SK-N-SH treated with all-trans-retinoic acid at 6 μM for 48 hours (cell line): ENCODE data around the gene CYRIA.

Experiments used
- BACH2 ChIP-seq: fragments of 250-450 bp; sonication (Bioruptor Pico); IDR thresholded peaks from 2 replicates; pipeline ENCODE4 v1.9.0; 2021; ENCODE audit warnings: mild to moderate bottlenecking, borderline replicate concordance
- CREB5 ChIP-seq: fragments of 250-450 bp; sonication (Bioruptor Pico); IDR thresholded peaks from 2 replicates; pipeline ENCODE4 v1.5.1; 2020; ENCODE audit warnings: low read depth, mild to moderate bottlenecking, moderate library complexity
- ISL1 ChIP-seq: fragments of 250-450 bp; sonication (Bioruptor Pico); IDR thresholded peaks from 2 replicates; pipeline ENCODE4 v2.1.2; 2022; ENCODE audit warnings: mild to moderate bottlenecking, moderate library complexity
- PPARA ChIP-seq: fragments of 250-450 bp; sonication (Bioruptor Pico); IDR thresholded peaks from 2 replicates; pipeline ENCODE4 v1.5.0; 2020; ENCODE audit warnings: mild to moderate bottlenecking, borderline replicate concordance
- SNAI2 ChIP-seq: fragments of 250-450 bp; sonication (Bioruptor Pico); IDR thresholded peaks from 2 replicates; pipeline ENCODE4 v1.5.0; 2020; ENCODE audit warnings: mild to moderate bottlenecking, moderate library complexity

- TF ChIP-seq CREB5 (no peak), PPARA (CRISPR knock-in tag) (no peak), SNAI2 (CRISPR knock-in tag) (no peak), BACH2 (no peak), ISL1 (no peak)
Measured at GRCh38 chr2:16664809-16665747, 556 bp downstream of the CYRIA start.
